T-cell (primary cell): Measurements from ENCODE around the gene P2RX1. TPM values are rescaled to one million over a fixed set of nuclear protein-coding genes. Genes with fewer than 3 reads are reported as not detected.

Experiments
- ATAC-seq, 4 experiments: fragments of 200-7000 bp in 3 of 4; fragments of 150-1000 bp in 1 of 4; cut with Tn5 transposase; replicated peaks in 1 of 4; 1 replicate in 3 of 4; 2 replicates in 1 of 4; pipeline ENCODE4 v1.10.0; 2021; ENCODE audit warnings: moderate library complexity in 3 of 4, mild to moderate bottlenecking in 2 of 4, moderate number of reproducible peaks in 1 of 4
- CTCF ChIA-PET, 2 donors: fragments of 300-600 bp; sonication (Branson Sonifier 250); formaldehyde crosslinking; loops; one replicate each; lab custom pipeline; 2022; ENCODE audit warnings: antibody characterized with exemption in 2 of 2; lab: Charles Lee
- POLR2A ChIA-PET, 2 donors: fragments of 300-600 bp; sonication (Branson Sonifier 250); formaldehyde crosslinking; loops; one replicate each; lab custom pipeline; 2022; ENCODE audit warnings: antibody characterized with exemption in 2 of 2; lab: Charles Lee
- DNase-seq, 35 experiments: peaks; one replicate each; pipeline versions ENCODE4 v3.0.0 to v3.0.0-alpha.2; 2013 to 2023
- H3K27ac ChIP-seq: one replicate; pipeline ENCODE4 v1.5.1; 2013; ENCODE audit warnings: low read length
- H3K27me3 ChIP-seq, 2 experiments: replicated peaks in 1 of 2; 1 replicate in 1 of 2; 2 replicates in 1 of 2; pipeline versions ENCODE4 v1.6.1 to v1.7.0; 2013; ENCODE audit warnings: low read length in 1 of 2, mixed read lengths in 1 of 2; ENCODE audit not compliant: control insufficient read depth in 2 of 2, insufficient read depth in 2 of 2; ENCODE audit errors: extremely low read depth in 1 of 2
- H3K36me3 ChIP-seq, 2 donors: 1 replicate in 1 of 2; 2 replicates in 1 of 2; pipeline versions ENCODE4 v1.6.1 to v1.7.0; 2013; ENCODE audit warnings: low read length in 1 of 2; ENCODE audit not compliant: control insufficient read depth in 2 of 2, insufficient read depth in 1 of 2; ENCODE audit errors: extremely low read depth in 1 of 2
- H3K4me1 ChIP-seq, 2 experiments: 1 replicate in 1 of 2; 2 replicates in 1 of 2; pipeline versions ENCODE4 v1.6.1 to v1.7.0; 2013; ENCODE audit warnings: low read length in 2 of 2, mixed read lengths in 1 of 2; ENCODE audit not compliant: insufficient read depth in 2 of 2, control insufficient read depth in 1 of 2; ENCODE audit errors: extremely low read depth in 1 of 2
- H3K4me3 ChIP-seq, 2 donors: 1 replicate in 1 of 2; 2 replicates in 1 of 2; pipeline versions ENCODE4 v1.5.1 to v1.7.0; 2013; ENCODE audit warnings: mild to moderate bottlenecking in 2 of 2, low read length in 1 of 2, moderate library complexity in 1 of 2; ENCODE audit not compliant: control insufficient read depth in 1 of 2; ENCODE audit errors: extremely low read depth in 1 of 2
- H3K9me3 ChIP-seq: 2 replicates; pipeline ENCODE4 v1.7.0; 2013
- H3K27ac Mint-ChIP-seq, 2 donors: one replicate each; pipeline ENCODE4 v1.8.0; 2020 to 2021; ENCODE audit warnings: mild to moderate bottlenecking in 2 of 2, mixed read lengths in 2 of 2
- H3K27me3 Mint-ChIP-seq, 2 donors: one replicate each; pipeline ENCODE4 v1.8.0; 2021 to 2022; ENCODE audit warnings: mixed read lengths in 2 of 2
- H3K36me3 Mint-ChIP-seq: one replicate; pipeline ENCODE4 v1.8.0; 2021; ENCODE audit warnings: mixed read lengths
- H3K4me1 Mint-ChIP-seq, 3 donors: one replicate each; pipeline ENCODE4 v1.8.0; 2020 to 2022; ENCODE audit warnings: mixed read lengths in 3 of 3, mild to moderate bottlenecking in 1 of 3
- H3K4me3 Mint-ChIP-seq, 3 donors: one replicate each; pipeline ENCODE4 v1.8.0; 2020 to 2022; ENCODE audit warnings: mild to moderate bottlenecking in 3 of 3, mixed read lengths in 3 of 3, moderate library complexity in 3 of 3
- H3K9me3 Mint-ChIP-seq, 3 donors: one replicate each; pipeline ENCODE4 v1.8.0; 2020 to 2022; ENCODE audit warnings: mixed read lengths in 3 of 3
- WGBS: methylation state at CpG from one replicate; pipeline ENCODE4 v1.1.5; 2013; ENCODE audit warnings: missing lambda C conversion rate; ENCODE audit not compliant: insufficient coverage; 5-methylcytosine and 5-hydroxymethylcytosine counted together
- total RNA-seq, 35 experiments: library from RNA in 6 of 35; stranded (reverse) in 6 of 35; fragments of 120-200 nt in 1 of 35; gene quantifications; one replicate each; pipeline versions ENCODE4 v1.2.1 to v1.2.4 and lab custom pipeline; 2013 to 2026

Gene P2RX1
- total RNA-seq, 5 donors from 2014 or later (not counting 1 experiment from before 2014, with no cell fraction given): 0.95 to 3.3 (median 1.2) TPM

- POLR2A ChIA-PET: interaction anchor here in 1 of 2 donors (0.6 kb wide), 1 partner anchor 29 kb away, joined by 7 read pairs; no protein-coding TSS in a partner anchor
- DNase-seq (peak; percentile 53 to 92 (median 77)), ATAC-seq (peak; percentile 80 to 88 (median 87))
- peak within 1 kb of the TSS; percentile 26 to 56 for H3K4me3 ChIP-seq
- peaks cover 31 to 37% (median 33%) of the 10 kb centered on the region in 3 donors for H3K4me1 Mint-ChIP-seq
- peak within 1 kb of the TSS; percentile 83 to 89 for H3K27ac Mint-ChIP-seq
- H3K9me3 Mint-ChIP-seq: no peaks in the 10 kb centered on the region
- no peaks in the 10 kb centered on the region for H3K9me3 ChIP-seq
- no peaks in the 10 kb centered on the region for H3K27me3 Mint-ChIP-seq
- no peaks in the 10 kb centered on the region for H3K36me3 Mint-ChIP-seq
- no peaks in the 10 kb centered on the region for H3K36me3 ChIP-seq
- peak within 1 kb of the TSS; percentile 71 to 84 (median 81) for H3K4me3 Mint-ChIP-seq
- H3K4me1 ChIP-seq: peaks cover 8 to 33% of the 10 kb centered on the region in 2 experiments
- peak within 1 kb of the TSS; percentile 55 for H3K27ac ChIP-seq
- CTCF ChIA-PET: interaction anchor here (0.6 kb wide), 2 partner anchors 52 to 73 kb away, joined by 3 to 7 read pairs; no protein-coding TSS in a partner anchor
- H3K27me3 ChIP-seq: no peaks in the 10 kb centered on the region
- 2% methylated on average over 68 of the region's 75 CpGs for WGBS
Observed at GRCh38 chr17:3893003-3893719, 23.1 kb downstream of the P2RX1 start, which contains the start of gene CAMKK1. Gene CAMKK1 (minus strand): TSS chr17:3893053. CDS start chr17:3885687, 7,366 bp downstream.

- Mint-ChIP-seq H3K36me3 (no peaks in the 10 kb centered on the region), H3K4me1 (peaks cover 39 to 43% (median 39%) of the 10 kb centered on the region in 3 donors), H3K27ac (peak overlapping the region in 1 of 2 donors; percentile 80), H3K27me3 (no peaks in the 10 kb centered on the region), H3K4me3 (peak overlapping the region; percentile 71 to 84 (median 81)), H3K9me3 (no peaks in the 10 kb centered on the region)
- Histone ChIP-seq H3K36me3 (no peaks in the 10 kb centered on the region), H3K27ac (no peak overlapping the region), H3K27me3 (no peaks in the 10 kb centered on the region), H3K4me1 (peaks cover 16 to 41% of the 10 kb centered on the region in 2 experiments), H3K9me3 (no peaks in the 10 kb centered on the region), H3K4me3 (peak overlapping the region; percentile 26 to 49)
- CTCF ChIA-PET: interaction anchor here in 1 of 2 donors (0.6 kb wide), 1 partner anchor 74 kb away, joined by 3 read pairs; no protein-coding TSS in a partner anchor
- ATAC-seq (peak; percentile 54 to 75 (median 60)), DNase-seq (peak; percentile 53 to 92 (median 84))
- POLR2A ChIA-PET: interaction anchor here (0.6 kb wide), 2 partner anchors 10 to 29 kb away, joined by 3 to 7 read pairs; no protein-coding TSS in a partner anchor
- WGBS: under 1% methylated on average over 90 of the region's 96 CpGs
Observed at GRCh38 chr17:3892095-3892998, 23.9 kb downstream of the P2RX1 start.

- Histone ChIP-seq H3K27me3 (no peaks in the 10 kb centered on the region), H3K36me3 (no peaks in the 10 kb centered on the region), H3K9me3 (no peaks in the 10 kb centered on the region), H3K4me1 (peaks cover 23 to 48% of the 10 kb centered on the region in 2 experiments), H3K4me3 (peak overlapping the region; percentile 19 to 49), H3K27ac (no peak overlapping the region)
- POLR2A ChIA-PET: interaction anchor here in 1 of 2 donors (0.6 kb wide), 1 partner anchor 11 kb away, joined by 3 read pairs; no protein-coding TSS in a partner anchor
- DNase-seq (no peak), ATAC-seq (no peak)
- 79% methylated on average over 9 of the region's 12 CpGs for WGBS
- CTCF ChIA-PET: no interaction called here
- Mint-ChIP-seq H3K9me3 (no peaks in the 10 kb centered on the region), H3K27ac (peak overlapping the region; percentile 71 to 84), H3K4me1 (peaks cover 46 to 50% (median 46%) of the 10 kb centered on the region in 3 donors), H3K4me3 (peak overlapping the region; percentile 71 to 84 (median 81)), H3K27me3 (no peaks in the 10 kb centered on the region), H3K36me3 (no peaks in the 10 kb centered on the region)
Observed at GRCh38 chr17:3891626-3892094, 24.6 kb downstream of the P2RX1 start.

- peaks cover 24 to 56% of the 10 kb centered on the region in 2 experiments for H3K4me1 ChIP-seq
Observed at GRCh38 chr17:3890878-3891219, 25.4 kb downstream of the P2RX1 start.

GRCh38 chr17:3890082-3890877 is 26.0 kb downstream of the P2RX1 start:
- H3K36me3 ChIP-seq: no peaks in the 10 kb centered on the region
- ATAC-seq (no peak), DNase-seq (no peak)
- H3K27ac ChIP-seq: no peak overlapping the region
- H3K4me1 ChIP-seq: peaks cover 24 to 59% of the 10 kb centered on the region in 2 experiments
- H3K27me3 Mint-ChIP-seq: no peaks in the 10 kb centered on the region
- ChIA-PET CTCF (interaction anchor here in 1 of 2 donors (1.1 kb wide), 1 partner anchor 44 kb away, joined by 3 read pairs; the partner anchor contains the start of gene NCBP3), POLR2A (interaction anchor here in 1 of 2 donors (0.6 kb wide), 1 partner anchor 1219 kb away, joined by 5 read pairs; no protein-coding TSS in a partner anchor)
- no peaks in the 10 kb centered on the region for H3K9me3 ChIP-seq
- H3K9me3 Mint-ChIP-seq: no peaks in the 10 kb centered on the region
- peak overlapping the region in 1 of 2 donors; percentile 73 for H3K27ac Mint-ChIP-seq
- 88% methylated on average over 20 of the region's 22 CpGs for WGBS
- no peaks in the 10 kb centered on the region for H3K36me3 Mint-ChIP-seq
- no peaks in the 10 kb centered on the region for H3K27me3 ChIP-seq
- no peak overlapping the region for H3K4me3 ChIP-seq
- H3K4me1 Mint-ChIP-seq: peaks cover 53 to 58% (median 54%) of the 10 kb centered on the region in 3 donors
- peak overlapping the region in 1 of 3 donors; percentile 71 for H3K4me3 Mint-ChIP-seq

More at GRCh38 chr17:3890878-3891219, 25.4 kb downstream of the P2RX1 start:
- Mint-ChIP-seq H3K4me3 (peak overlapping the region in 2 of 3 donors; percentile 71 to 84), H3K27ac (peak overlapping the region; percentile 71 to 84), H3K4me1 (peaks cover 53 to 58% (median 54%) of the 10 kb centered on the region in 3 donors), H3K27me3 (no peaks in the 10 kb centered on the region), H3K9me3 (no peaks in the 10 kb centered on the region), H3K36me3 (no peaks in the 10 kb centered on the region)
- Histone ChIP-seq H3K9me3 (no peaks in the 10 kb centered on the region), H3K27me3 (no peaks in the 10 kb centered on the region), H3K36me3 (no peaks in the 10 kb centered on the region), H3K4me3 (no peak overlapping the region), H3K27ac (no peak overlapping the region)
- DNase-seq: no peak
- CTCF ChIA-PET: interaction anchor here in 1 of 2 donors (1.1 kb wide), 1 partner anchor 45 kb away, joined by 3 read pairs; the partner anchor contains the start of gene NCBP3
- POLR2A ChIA-PET: no interaction called here
- 30% methylated on average over 1 of the region's 4 CpGs for WGBS
- ATAC-seq: no peak
